GM10266 (cell line): Measurements from ENCODE around the gene SGK2.
"Not testable (repeated sequence)": the region's sequence is repeated elsewhere in the genome, so short reads cannot be mapped to it uniquely, and the experiment has no call there.

Experiments
- DNase-seq: peaks from one replicate; pipeline ENCODE4 v3.0.0; 2012; ENCODE audit errors: extremely low spot score
- CTCF ChIP-seq: IDR thresholded peaks from 2 replicates; pipeline ENCODE4 v1.5.1; 2012; ENCODE audit warnings: mild to moderate bottlenecking, low read depth; ENCODE audit not compliant: control insufficient read depth, insufficient read depth; ENCODE audit errors: missing control alignments

Gene SGK2

GRCh38 chr20:43586641-43587040, 27.8 kb downstream of the SGK2 start:
- TF ChIP-seq CTCF, result no peak
- DNase-seq, result no peak

- not testable (repeated sequence) for DNase-seq
Measured at GRCh38 chr20:43588526-43588925, 29.7 kb downstream of the SGK2 start.

DNA sequence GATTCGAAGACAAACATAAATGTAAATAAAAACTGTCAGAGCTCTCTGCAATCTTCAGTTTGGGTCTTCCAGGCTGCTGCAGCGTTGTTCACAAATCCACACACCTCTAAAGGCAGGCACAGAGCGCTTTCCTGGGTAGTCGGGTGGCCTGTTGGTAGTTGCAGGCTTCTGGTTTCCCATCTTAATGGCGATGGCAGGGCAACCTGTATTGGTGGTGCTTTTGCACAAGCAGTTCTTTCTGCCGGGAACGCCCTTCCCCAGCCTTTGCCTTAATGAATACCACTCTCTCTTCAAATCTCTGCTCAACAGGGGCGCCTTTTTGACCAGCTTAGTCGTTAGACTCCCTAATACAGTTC, 31.2 kb downstream of the SGK2 start:
- DNase-seq, result peak; percentile 33
- no peak for TF ChIP-seq CTCF

GRCh38 chr20:43590392-43591303, 31.8 kb downstream of the SGK2 start, which contains the start of gene IFT52:
IFT52 (plus strand) TSS chr20:43590937; CDS start chr20:43594699, 3,762 bp downstream.
- DNase-seq, result peak; percentile 91
- TF ChIP-seq CTCF, result no peak

DNA sequence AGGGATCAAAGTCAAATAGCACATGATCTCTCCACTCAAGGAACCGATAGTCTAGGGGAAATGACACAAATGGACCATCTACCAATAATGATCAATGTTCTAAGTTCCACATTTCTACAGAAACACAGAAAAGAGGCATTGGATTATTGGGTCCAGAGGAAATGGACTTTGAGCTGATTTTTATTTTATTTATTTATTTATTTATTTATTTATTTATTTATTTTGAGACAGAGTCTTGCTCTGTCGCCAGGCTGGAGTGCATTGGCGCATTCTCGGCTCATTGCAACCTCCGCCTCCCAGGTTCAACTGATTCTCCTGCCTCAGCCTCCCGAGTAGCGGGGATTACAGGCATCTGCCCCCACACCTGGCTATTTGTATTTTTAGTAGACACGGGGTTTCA, 43.1 kb downstream of the SGK2 start:
- DNase-seq, result not testable (repeated sequence)

- TF ChIP-seq CTCF, result no peak
- DNase-seq, result no peak
Measured at GRCh38 chr20:43603124-43603523, 44.3 kb downstream of the SGK2 start.

GRCh38 chr20:43605715-43606114, 46.9 kb downstream of the SGK2 start:
- TF ChIP-seq CTCF, result no peak
- no peak for DNase-seq

DNA sequence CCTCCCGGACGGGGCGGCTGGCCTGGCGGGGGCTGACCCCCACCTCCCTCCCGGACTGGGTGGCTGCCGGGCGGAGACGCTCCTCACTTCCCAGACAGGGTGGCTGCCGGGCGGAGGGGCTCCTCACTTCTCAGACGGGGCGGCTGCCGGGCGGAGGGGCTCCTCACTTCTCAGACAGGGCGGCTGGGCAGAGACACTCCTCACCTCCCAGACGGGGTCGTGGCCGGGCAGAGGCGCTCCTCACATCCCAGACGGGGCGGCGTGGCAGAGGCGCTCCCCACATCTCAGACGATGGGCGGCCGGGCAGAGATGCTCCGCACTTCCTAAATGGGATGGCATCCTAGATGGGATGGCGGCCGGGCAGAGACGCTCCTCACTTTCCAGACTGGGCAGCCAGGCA, 48.5 kb downstream of the SGK2 start:
- DNase-seq, result not testable (repeated sequence)

GRCh38 chr20:43631598-43631997, 72.8 kb downstream of the SGK2 start:
- no peak for TF ChIP-seq CTCF
- no peak for DNase-seq
